K562 (cell line): ENCODE measurements around the gene UNC93B1. TPM values are rescaled to one million over a fixed set of nuclear protein-coding genes. Genes with fewer than 3 reads are reported as not detected.

Source experiments
- ATAC-seq: fragments of 200-7000 bp; cut with Tn5 transposase; 3 replicates; pipeline ENCODE4 v1.9.1; 2020; ENCODE audit warnings: moderate library complexity
- BruUV-seq: library from RNA; stranded (reverse); fragments of 400-500 nt; replicated peaks from 2 replicates; lab custom pipeline; 2021; lab: Mats Ljungman, UMichigan
- CTCF ChIA-PET: fragments of 300-600 bp; formaldehyde crosslinking; extraction: SDS; loops from one replicate; lab custom pipeline; 2021; ENCODE audit warnings: low intra/inter-chr PET ratio; lab: Yijun Ruan, JAX
- POLR2A ChIA-PET: fragments of 300-600, 350-650 bp; sonication (Branson Sonifier 250); formaldehyde crosslinking; extraction: SDS; loops from one replicate; lab custom pipeline; 2021; ENCODE audit warnings: antibody characterized with exemption, inconsistent platforms; lab: Yijun Ruan, JAX
- DNase-seq, 4 experiments: peaks; one replicate each; pipeline versions ENCODE4 v3.0.0 to v3.0.0-alpha.2; 2011 to 2018; ENCODE audit warnings: low spot score in 3 of 4, mixed read lengths in 3 of 4; ENCODE audit errors: extremely low read depth in 1 of 4
- FAIRE-seq: peaks from 2 replicates; lab custom pipeline; 2011; peaks lifted over from hg19 to GRCh38; lab: Jason Lieb, UNC
- H2AFZ ChIP-seq: 2 replicates; pipeline ENCODE4 v1.6.0; 2011; ENCODE audit warnings: low read depth, low read length, control low read depth, inconsistent platforms
- H3K27ac ChIP-seq: fragments of 200-600 bp; 3 replicates; pipeline ENCODE4 v1.8.0; 2011; ENCODE audit warnings: low read depth, mild to moderate bottlenecking, control low read depth, inconsistent platforms, low read length, moderate library complexity, mixed read lengths; ENCODE audit errors: extremely low read depth
- H3K27me3 ChIP-seq, 2 experiments: fragments of 300-600 bp in 1 of 2; 2 replicates in 1 of 2; 3 replicates in 1 of 2; pipeline versions ENCODE4 v1.6.0 to v1.8.0; 2011; ENCODE audit warnings: inconsistent platforms in 2 of 2, low read length in 2 of 2, mild to moderate bottlenecking in 1 of 2, mixed read lengths in 1 of 2, moderate library complexity in 1 of 2; ENCODE audit not compliant: control insufficient read depth in 2 of 2, insufficient read depth in 2 of 2
- H3K36me3 ChIP-seq: fragments of 300-600 bp; 3 replicates; pipeline ENCODE4 v1.8.0; 2011; ENCODE audit warnings: mild to moderate bottlenecking, low read length, inconsistent platforms; ENCODE audit not compliant: control insufficient read depth, insufficient read depth
- H3K4me1 ChIP-seq, 2 experiments: fragments of 200-600 bp in 1 of 2; replicated peaks in 1 of 2; 2 replicates in 1 of 2; 3 replicates in 1 of 2; pipeline versions ENCODE4 v1.5.1 to v1.8.0; 2011; ENCODE audit warnings: inconsistent platforms in 2 of 2, low read length in 2 of 2, mild to moderate bottlenecking in 1 of 2, mixed read lengths in 1 of 2, moderate library complexity in 1 of 2; ENCODE audit not compliant: control insufficient read depth in 2 of 2, insufficient read depth in 2 of 2
- H3K4me2 ChIP-seq: 2 replicates; pipeline ENCODE4 v1.6.1; 2011; ENCODE audit warnings: low read length, control low read depth, inconsistent platforms, mixed read lengths; ENCODE audit not compliant: insufficient read depth
- H3K4me3 ChIP-seq: fragments of 200-600 bp; sonication (generic), shearing (Covaris generic); 2 replicates; pipeline ENCODE4 v1.5.1; 2016; ENCODE audit warnings: control low read depth, inconsistent platforms
- H3K79me2 ChIP-seq: fragments of 200-600 bp; 3 replicates; pipeline ENCODE4 v1.8.0; 2011; ENCODE audit warnings: low read length, inconsistent platforms; ENCODE audit not compliant: control insufficient read depth, insufficient read depth
- H3K9ac ChIP-seq, 2 experiments: 2 replicates each; pipeline versions ENCODE4 v1.6.0 to v1.6.1; 2011; ENCODE audit warnings: low read depth in 2 of 2, low read length in 2 of 2, control low read depth in 1 of 2, inconsistent platforms in 1 of 2, mild to moderate bottlenecking in 1 of 2, mixed read lengths in 1 of 2; ENCODE audit not compliant: insufficient read depth in 1 of 2
- H3K9me1 ChIP-seq: one replicate; pipeline ENCODE4 v1.6.0; 2011; ENCODE audit warnings: inconsistent platforms, mild to moderate bottlenecking, low read length, moderate library complexity; ENCODE audit not compliant: control insufficient read depth, insufficient read depth
- H3K9me3 ChIP-seq: replicated peaks from 2 replicates; pipeline ENCODE4 v1.5.1; 2011; ENCODE audit warnings: low read depth, low read length, inconsistent platforms; ENCODE audit not compliant: control insufficient read depth, insufficient read depth
- H4K20me1 ChIP-seq: replicated peaks from 2 replicates; pipeline ENCODE4 v1.6.1; 2011; ENCODE audit warnings: low read length, inconsistent platforms, mixed read lengths; ENCODE audit not compliant: control insufficient read depth, insufficient read depth
- BRD4 ChIP-seq: fragments of 200-600 bp; sonication (generic); IDR thresholded peaks from 2 replicates; pipeline ENCODE4 v1.6.1; 2017; ENCODE audit warnings: inconsistent platforms
- GATAD2A ChIP-seq: fragments of 450-650 bp; IDR thresholded peaks from 2 replicates; pipeline ENCODE4 v1.6.1; 2017
- KLF1 ChIP-seq: fragments of 450-650 bp; IDR thresholded peaks from 2 replicates; pipeline ENCODE4 v1.6.1; 2016; ENCODE audit warnings: missing genetic modification characterization, missing compliant biosample characterization
- NFE2L1 ChIP-seq: fragments of 450-650 bp; IDR thresholded peaks from 2 replicates; pipeline ENCODE4 v1.6.1; 2016; ENCODE audit warnings: missing genetic modification characterization, low read depth, mild to moderate bottlenecking, missing compliant biosample characterization, moderate library complexity, borderline replicate concordance
- NR4A1 ChIP-seq, 2 experiments: fragments of 250-450 bp in 1 of 2; fragments of 450-650 bp in 1 of 2; sonication (Bioruptor Pico) in 1 of 2; IDR thresholded peaks; 2 replicates each; pipeline versions ENCODE4 v1.4.0 to v1.6.1; 2016 to 2020; ENCODE audit warnings: mild to moderate bottlenecking in 2 of 2, missing compliant biosample characterization in 1 of 2, missing genetic modification characterization in 1 of 2, moderate library complexity in 1 of 2
- PATZ1 ChIP-seq: fragments of 250-450 bp; sonication (Bioruptor Pico); IDR thresholded peaks from 2 replicates; pipeline ENCODE4 v1.5.0; 2020; ENCODE audit warnings: mild to moderate bottlenecking, borderline replicate concordance
- RFX1 ChIP-seq: fragments of 450-650 bp; IDR thresholded peaks from 2 replicates; pipeline ENCODE4 v1.6.1; 2016; ENCODE audit warnings: mild to moderate bottlenecking, moderate library complexity
- RFX5 ChIP-seq: IDR thresholded peaks from 2 replicates; pipeline ENCODE4 v1.6.1; 2011; ENCODE audit warnings: low read depth, mild to moderate bottlenecking, improper control_type of control experiment, low read length
- RUNX1 ChIP-seq: sonication (generic); IDR thresholded peaks from 2 replicates; pipeline ENCODE4 v1.6.1; 2016; ENCODE audit warnings: antibody characterized with exemption, low read depth
- SMC3 ChIP-seq: conservative IDR thresholded peaks from 2 replicates; pipeline ENCODE4 v1.6.1; 2011; ENCODE audit warnings: low read depth, low read length, improper control_type of control experiment; ENCODE audit not compliant: insufficient read depth
- SRSF1 ChIP-seq: fragments of 200-400 bp; formaldehyde crosslinking; IDR thresholded peaks from 2 replicates; pipeline ENCODE4 v1.6.1; 2017; ENCODE audit warnings: mild to moderate bottlenecking, low read depth, low read length, moderate library complexity
- TAF15 ChIP-seq: fragments of 200-400 bp; formaldehyde crosslinking; IDR thresholded peaks from 2 replicates; pipeline ENCODE4 v1.6.1; 2017; ENCODE audit warnings: mild to moderate bottlenecking, low read depth, low read length, moderate library complexity
- TFAM ChIP-seq: fragments of 250-450 bp; sonication (Bioruptor Pico); conservative IDR thresholded peaks from 2 replicates; pipeline ENCODE4 v1.5.0; 2021; ENCODE audit warnings: mild to moderate bottlenecking, moderate library complexity
- ZNF146 ChIP-seq: IDR thresholded peaks from one replicate; pipeline ENCODE4 v1.6.1; 2018; ENCODE audit warnings: missing compliant biosample characterization; ENCODE audit not compliant: unreplicated experiment
- ZNF551 ChIP-seq: fragments of 250-450 bp; sonication (Bioruptor Pico); IDR thresholded peaks from 2 replicates; pipeline ENCODE4 v1.5.0; 2021; ENCODE audit warnings: mild to moderate bottlenecking, moderate library complexity
- ZNF589 ChIP-seq: fragments of 200-800 bp; sonication (Bioruptor generic); IDR thresholded peaks from 2 replicates; pipeline ENCODE4 v1.6.1; 2016; ENCODE audit warnings: low read depth, missing genetic modification characterization, missing compliant biosample characterization
- ZNF644 ChIP-seq: fragments of 200-800 bp; sonication (Bioruptor generic); IDR thresholded peaks from 2 replicates; pipeline ENCODE4 v1.6.1; 2016; ENCODE audit warnings: low read depth, missing genetic modification characterization, missing compliant biosample characterization
- WGBS: fragments of 100-300 bp; shearing (Covaris generic); methylation state at CpG from one replicate; pipeline ENCODE4 v1.1.6; 2016; ENCODE audit warnings: low coverage, mixed read lengths; ENCODE audit not compliant: insufficient coverage; ENCODE audit errors: missing lambda C conversion rate; 5-methylcytosine and 5-hydroxymethylcytosine counted together
- in situ Hi-C: fragments of 300-500 bp; cut with MboI; formaldehyde crosslinking; loops from 4 replicates; pipeline ENCODE4 v1.15.0; 2018; ENCODE audit warnings: inconsistent platforms, mixed read lengths
- intact Hi-C: fragments of 100-400 bp; cut with micrococcal nuclease; formaldehyde crosslinking; loops from 2 replicates; pipeline ENCODE4 v1.14.2; 2022
- polyA plus RNA-seq, 8 experiments: library from polyadenylated mRNA; depleted of rRNA in 4 of 8; stranded (reverse) in 5 of 8; unstranded in 3 of 8; fragments of >200 nt; fragmentation: Nextera tagmentation in 2 of 8; fragmentation: Illumina TruSeq in 1 of 8; extraction: Ambion mirVana in 2 of 8; extraction: Trizol in 1 of 8; gene quantifications; 2 replicates each; pipeline versions ENCODE4 v1.2.1 to v1.2.3, GENCODE V29; 2011 to 2014; ENCODE audit warnings: inconsistent platforms in 1 of 8, missing spikeins in 1 of 8
- total RNA-seq, 7 experiments: library from RNA; depleted of rRNA in 6 of 7; stranded (reverse); fragments of >200 nt in 6 of 7; fragmentation: Illumina TruSeq in 2 of 7; extraction: Trizol in 2 of 7; gene quantifications; 2 replicates each; pipeline versions ENCODE4 v1.2.1 to v1.2.3, GENCODE V29; 2011 to 2021; ENCODE audit warnings: low replicate concordance in 1 of 7
- TF ChIP-seq, protein P1 (sequence below), 2 experiments: IDR thresholded peaks; 2 replicates each; pipeline ENCODE4 v1.6.1; 2011; ENCODE audit warnings: borderline replicate concordance in 1 of 2, control low read depth in 1 of 2, low read depth in 1 of 2, low read length in 1 of 2, mild to moderate bottlenecking in 1 of 2, mixed read lengths in 1 of 2, moderate library complexity in 1 of 2; ENCODE audit not compliant: insufficient read depth in 1 of 2, insufficient read length in 1 of 2, poor library complexity in 1 of 2, severe bottlenecking in 1 of 2; ENCODE audit errors: extremely low read depth in 1 of 2

Gene UNC93B1
- total and polyA plus RNA-seq, 9 of the 15 experiments (the other 6 are each of a cell fraction or from before 2014, with no cell fraction given), result 0.10 to 13.6 (median 6.5) TPM

- ChIA-PET POLR2A (interaction anchor here (0.6 to 1.3 kb wide), 7 partner anchors 12 to 817 kb away, joined by 3 to 6 read pairs (median 3); partner anchors contain the start of gene ALDH3B1), CTCF (interaction anchor here (0.9 kb wide), 1 partner anchor 260 kb away, joined by 3 read pairs; no protein-coding TSS in a partner anchor)
- H3K4me1 ChIP-seq, result peaks cover 8 to 33% of the 10 kb centered on the region in 2 experiments; a peak in 4 of 5 replicates
- peak overlapping the region; percentile 50 for H3K4me3 ChIP-seq
- no peaks in the 10 kb centered on the region for H4K20me1 ChIP-seq
- FAIRE-seq (peak; percentile 97), DNase-seq (peak; percentile 94 to 97 (median 94)), ATAC-seq (peak; percentile 100)
- no TSS peak for BruUV-seq
- H2AFZ ChIP-seq, result peak overlapping the region; percentile 97
- no peaks in the 10 kb centered on the region; a peak in 1 of 5 replicates for H3K27me3 ChIP-seq
- no peaks in the 10 kb centered on the region for H3K79me2 ChIP-seq
- H3K9me1 ChIP-seq, result no peaks in the 10 kb centered on the region
- in situ Hi-C loops (no loop called here), intact Hi-C loops (no loop called here)
- whole genome bisulfite sequencing, result 13% methylated on average over 40 of the region's 41 CpGs
- H3K4me2 ChIP-seq, result peak overlapping the region; percentile 89
- H3K9ac ChIP-seq, result peak overlapping the region; percentile 48 to 79; a peak in 3 of 4 replicates
- H3K27ac ChIP-seq, result peak overlapping the region; percentile 50; the same call in 2 of the 3 replicates
- no peaks in the 10 kb centered on the region for H3K36me3 ChIP-seq
- no peaks in the 10 kb centered on the region for H3K9me3 ChIP-seq
- no peak for TF ChIP-seq NFE2L1 (tag)
- TF ChIP-seq ZNF644, result no peak
- no peak for TF ChIP-seq SRSF1
- TF ChIP-seq PATZ1 (CRISPR knock-in tag), result no peak
- TF ChIP-seq RFX5, result no peak
- no peak for TF ChIP-seq ZNF589 (CRISPR knock-in tag)
- TF ChIP-seq TAF15, result no peak
- TF ChIP-seq TFAM (CRISPR knock-in tag), result no peak
- TF ChIP-seq BRD4, result no peak
- no peak for TF ChIP-seq ZNF551 (CRISPR knock-in tag)
- no peak for TF ChIP-seq NR4A1 (CRISPR knock-in tag; IDR thresholded peaks at IDR 0.05)
- TF ChIP-seq NR4A1 (tag; IDR thresholded peaks at IDR 0.05), result no peak
- TF ChIP-seq SMC3, result no peak
- TF ChIP-seq, protein P1, sequence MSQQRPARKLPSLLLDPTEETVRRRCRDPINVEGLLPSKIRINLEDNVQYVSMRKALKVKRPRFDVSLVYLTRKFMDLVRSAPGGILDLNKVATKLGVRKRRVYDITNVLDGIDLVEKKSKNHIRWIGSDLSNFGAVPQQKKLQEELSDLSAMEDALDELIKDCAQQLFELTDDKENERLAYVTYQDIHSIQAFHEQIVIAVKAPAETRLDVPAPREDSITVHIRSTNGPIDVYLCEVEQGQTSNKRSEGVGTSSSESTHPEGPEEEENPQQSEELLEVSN (IDR thresholded peaks at IDR 0.05; ENCODE audit: borderline replicate concordance in 1 of 2, extremely low read depth in 1 of 2, insufficient read depth in 1 of 2, insufficient read length in 1 of 2, low read depth in 1 of 2, low read length in 1 of 2, poor library complexity in 1 of 2, severe bottlenecking in 1 of 2), result peak; percentile 90 to 91
- no peak for TF ChIP-seq RUNX1
- TF ChIP-seq GATAD2A, result no peak
- no peak for TF ChIP-seq KLF1 (tag)
- no peak for TF ChIP-seq ZNF146 (CRISPR knock-in tag)
- TF ChIP-seq RFX1, result no peak
These were observed 7.0 kb downstream of the UNC93B1 start for GRCh38 chr11:67996622-67997474.
